HCT116 (cell line): ENCODE data around the gene PURB. TPM values are rescaled to one million over a fixed set of nuclear protein-coding genes. Genes with fewer than 3 reads are reported as not detected.

ENCODE experiments used
- ATAC-seq: fragments of 200-7000 bp; cut with Tn5 transposase; 2 replicates; pipeline ENCODE4 v1.9.1; 2020; ENCODE audit warnings: mild to moderate bottlenecking, moderate library complexity
- BruUV-seq: library from RNA; stranded (reverse); fragments of 400-500 nt; replicated peaks from 2 replicates; lab custom pipeline; 2021; lab: Mats Ljungman, UMichigan
- CTCF ChIA-PET: fragments of 300-600 bp; sonication (Branson Sonifier 250); formaldehyde crosslinking; loops from one replicate; lab custom pipeline; 2021; ENCODE audit warnings: antibody characterized with exemption; lab: Charles Lee
- POLR2A ChIA-PET: fragments of 300-600, 350-600 bp; sonication (Branson Sonifier 250); formaldehyde crosslinking; loops from one replicate; lab custom pipeline; 2021; ENCODE audit warnings: antibody characterized with exemption; lab: Charles Lee
- RAD21 ChIA-PET, 2 experiments: fragments of 300-600 bp; sonication (Branson Sonifier 250); formaldehyde crosslinking; loops; one replicate each; lab custom pipeline; 2023; ENCODE audit warnings: low total read pairs in 2 of 2; ENCODE audit not compliant: uncharacterized antibody in 2 of 2, unreplicated experiment in 2 of 2, low non-redundant PET in 1 of 2; lab: Charles Lee
- DNase-seq: peaks from one replicate; pipeline ENCODE4 v3.0.0-alpha.2; 2010; ENCODE audit warnings: low read depth, low spot score
- H2AFZ ChIP-seq: fragments of 200-600 bp; shearing (Covaris generic), sonication (generic); 2 replicates; pipeline ENCODE4 v1.6.1; 2017; ENCODE audit warnings: low read depth, mixed run types, mixed read lengths, antibody characterized with exemption, low read length; ENCODE audit not compliant: poor library complexity, severe bottlenecking
- H3K27ac ChIP-seq: 2 replicates; pipeline ENCODE4 v1.5.1; 2012; ENCODE audit warnings: low read depth, low read length
- H3K27me3 ChIP-seq: fragments of 200-600 bp; sonication (generic); 2 replicates; pipeline ENCODE4 v1.6.1; 2016; ENCODE audit warnings: mixed run types, low read length, mixed read lengths; ENCODE audit not compliant: insufficient read depth
- H3K36me3 ChIP-seq, 2 experiments: fragments of 200-500 bp in 1 of 2; fragments of 200-600 bp in 1 of 2; sonication (Bioruptor generic) in 1 of 2; sonication (generic) in 1 of 2; 2 replicates each; pipeline versions ENCODE4 v1.5.1 to v1.6.1; 2014 to 2016; ENCODE audit warnings: low read length in 2 of 2, inconsistent platforms in 1 of 2, mixed read lengths in 1 of 2, mixed run types in 1 of 2; ENCODE audit not compliant: insufficient read depth in 2 of 2, control insufficient read depth in 1 of 2
- H3K4me1 ChIP-seq, 2 experiments: fragments of 200-600 bp in 1 of 2; sonication (generic) in 1 of 2; 2 replicates each; pipeline versions ENCODE4 v1.5.1 to v1.6.1; 2012 to 2017; ENCODE audit warnings: low read length in 2 of 2, inconsistent platforms in 1 of 2, mild to moderate bottlenecking in 1 of 2, mixed read lengths in 1 of 2, mixed run types in 1 of 2, moderate library complexity in 1 of 2; ENCODE audit not compliant: insufficient read depth in 2 of 2, control insufficient read depth in 1 of 2
- H3K4me2 ChIP-seq: fragments of 200-600 bp; sonication (generic); 2 replicates; pipeline ENCODE4 v1.6.1; 2017; ENCODE audit warnings: mixed run types, low read length, mixed read lengths
- H3K4me3 ChIP-seq, 2 experiments: fragments of 200-600 bp in 1 of 2; sonication (generic) in 1 of 2; replicated peaks in 1 of 2; 2 replicates each; pipeline ENCODE4 v1.5.1; 2011 to 2016; ENCODE audit warnings: low read length in 2 of 2, control low read depth in 1 of 2, low read depth in 1 of 2, mild to moderate bottlenecking in 1 of 2, mixed read lengths in 1 of 2, mixed run types in 1 of 2
- H3K79me2 ChIP-seq: fragments of 200-600 bp; sonication (generic); 2 replicates; pipeline ENCODE4 v1.6.1; 2017; ENCODE audit warnings: mild to moderate bottlenecking, mixed run types, low read length, moderate library complexity, mixed read lengths; ENCODE audit not compliant: insufficient read depth
- H3K9ac ChIP-seq: fragments of 200-600 bp; sonication (generic); 2 replicates; pipeline ENCODE4 v1.6.1; 2016; ENCODE audit warnings: low read length, mixed read lengths
- H3K9me2 ChIP-seq: fragments of 200-600 bp; sonication (generic), shearing (Covaris generic); 2 replicates; pipeline ENCODE4 v1.6.1; 2017; ENCODE audit warnings: mixed run types, mild to moderate bottlenecking, moderate library complexity; ENCODE audit not compliant: insufficient read depth
- H3K9me3 ChIP-seq, 2 experiments: fragments of 200-500 bp in 1 of 2; fragments of 200-600 bp in 1 of 2; sonication (Bioruptor generic) in 1 of 2; sonication (generic) in 1 of 2; 2 replicates each; pipeline ENCODE4 v1.6.1; 2014 to 2017; ENCODE audit warnings: low read length in 2 of 2, mixed read lengths in 2 of 2, inconsistent platforms in 1 of 2, low read depth in 1 of 2, mild to moderate bottlenecking in 1 of 2, mixed run types in 1 of 2, moderate library complexity in 1 of 2; ENCODE audit not compliant: control insufficient read depth in 1 of 2, insufficient read depth in 1 of 2
- H4K20me1 ChIP-seq: fragments of 200-600 bp; sonication (generic), shearing (Covaris generic); 2 replicates; pipeline ENCODE4 v1.6.1; 2017; ENCODE audit warnings: mixed run types, mild to moderate bottlenecking, moderate library complexity; ENCODE audit not compliant: insufficient read depth
- CEBPB ChIP-seq: IDR thresholded peaks from 2 replicates; pipeline ENCODE4 v1.6.1; 2012; ENCODE audit warnings: low read depth
- CTCF ChIP-seq, 3 experiments: fragments of 200-600 bp in 1 of 3; sonication (generic) in 1 of 3; IDR thresholded peaks in 2 of 3; conservative IDR thresholded peaks in 1 of 3; 2 replicates each; pipeline ENCODE4 v1.5.1; 2012 to 2017; ENCODE audit warnings: low read depth in 2 of 3, low read length in 2 of 3, antibody characterized with exemption in 1 of 3, borderline replicate concordance in 1 of 3, control low read depth in 1 of 3, mild to moderate bottlenecking in 1 of 3, mixed read lengths in 1 of 3, mixed run types in 1 of 3, moderate library complexity in 1 of 3; ENCODE audit not compliant: insufficient read depth in 1 of 3
- EGR1 ChIP-seq: IDR thresholded peaks from 2 replicates; pipeline ENCODE4 v1.6.1; 2012; ENCODE audit warnings: low read depth
- EZH2 ChIP-seq: fragments of 200-600 bp; sonication (generic); IDR thresholded peaks from 2 replicates; pipeline ENCODE4 v1.6.1; 2017; ENCODE audit warnings: antibody characterized with exemption, mixed run types
- EZH2phosphoT487 ChIP-seq: fragments of 200-600 bp; IDR thresholded peaks from 2 replicates; pipeline ENCODE4 v1.6.1; 2018; ENCODE audit warnings: antibody characterized with exemption, borderline replicate concordance
- JUND ChIP-seq: IDR thresholded peaks from 2 replicates; pipeline ENCODE4 v1.6.1; 2012
- POLR2A ChIP-seq: IDR thresholded peaks from 2 replicates; pipeline ENCODE4 v1.7.0; 2011; ENCODE audit warnings: borderline replicate concordance; ENCODE audit not compliant: insufficient read depth, insufficient read length; ENCODE audit errors: extremely low read depth
- POLR2AphosphoS5 ChIP-seq: IDR thresholded peaks from 2 replicates; pipeline ENCODE4 v1.6.1; 2011; ENCODE audit warnings: mild to moderate bottlenecking, low read depth, low read length, moderate library complexity
- RAD21 ChIP-seq: IDR thresholded peaks from 2 replicates; pipeline ENCODE4 v1.6.1; 2012; ENCODE audit warnings: low read depth, mild to moderate bottlenecking
- REST ChIP-seq: IDR thresholded peaks from 2 replicates; pipeline ENCODE4 v1.6.1; 2012; ENCODE audit warnings: low read depth
- SIN3A ChIP-seq: IDR thresholded peaks from 2 replicates; pipeline ENCODE4 v1.6.1; 2012; ENCODE audit warnings: low read depth
- SP1 ChIP-seq: IDR thresholded peaks from 2 replicates; pipeline ENCODE4 v1.6.1; 2012; ENCODE audit warnings: low read depth
- SRF ChIP-seq: IDR thresholded peaks from 2 replicates; pipeline ENCODE4 v1.6.1; 2012; ENCODE audit warnings: low read depth
- TCF7L2 ChIP-seq: IDR thresholded peaks from 2 replicates; pipeline ENCODE4 v1.7.0; 2011; ENCODE audit warnings: borderline replicate concordance, inconsistent platforms; ENCODE audit not compliant: insufficient read depth, insufficient read length; ENCODE audit errors: extremely low read depth
- ZNF274 ChIP-seq: fragments of 200-500 bp; sonication (Bioruptor generic); IDR thresholded peaks from 2 replicates; pipeline ENCODE4 v1.6.1; 2014; ENCODE audit warnings: mild to moderate bottlenecking, low read depth, low read length, inconsistent platforms
- intact Hi-C: fragments of 100-400 bp; cut with micrococcal nuclease; formaldehyde crosslinking; loops from 2 replicates; pipeline ENCODE4 v1.10.0; 2022
- total RNA-seq: library from RNA; stranded (reverse); gene quantifications from one replicate; pipeline ENCODE4 v1.2.1, GENCODE V29; 2021; ENCODE audit not compliant: unreplicated experiment
- TF ChIP-seq, protein P1 (sequence below): IDR thresholded peaks from 2 replicates; pipeline ENCODE4 v1.6.1; 2012
- TF ChIP-seq, protein P2 (sequence below): IDR thresholded peaks from 2 replicates; pipeline ENCODE4 v1.6.1; 2011; ENCODE audit warnings: mild to moderate bottlenecking, low read length, moderate library complexity; ENCODE audit not compliant: insufficient replicate concordance; ENCODE audit errors: extremely low read depth

Gene PURB
- total RNA-seq, 1 experiment from 2014 or later, result 13.2 TPM

GRCh38 chr7:44881610-44882009 lies 3.7 kb downstream of the PURB start (continued):
- TF ChIP-seq CTCF (IDR thresholded peaks at IDR 0.05 in 2 of 3, conservative IDR thresholded peaks at IDR 0.05 in 1 of 3; ENCODE audit: borderline replicate concordance in 1 of 3, insufficient read depth in 1 of 3, low read depth in 2 of 3, low read length in 2 of 3), result no peak
- TF ChIP-seq JUND, result no peak
- TF ChIP-seq, protein P1, sequence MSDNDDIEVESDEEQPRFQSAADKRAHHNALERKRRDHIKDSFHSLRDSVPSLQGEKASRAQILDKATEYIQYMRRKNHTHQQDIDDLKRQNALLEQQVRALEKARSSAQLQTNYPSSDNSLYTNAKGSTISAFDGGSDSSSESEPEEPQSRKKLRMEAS, result no peak
- TF ChIP-seq REST, result no peak
- TF ChIP-seq, all 23 proteins: peak for 0

DNA sequence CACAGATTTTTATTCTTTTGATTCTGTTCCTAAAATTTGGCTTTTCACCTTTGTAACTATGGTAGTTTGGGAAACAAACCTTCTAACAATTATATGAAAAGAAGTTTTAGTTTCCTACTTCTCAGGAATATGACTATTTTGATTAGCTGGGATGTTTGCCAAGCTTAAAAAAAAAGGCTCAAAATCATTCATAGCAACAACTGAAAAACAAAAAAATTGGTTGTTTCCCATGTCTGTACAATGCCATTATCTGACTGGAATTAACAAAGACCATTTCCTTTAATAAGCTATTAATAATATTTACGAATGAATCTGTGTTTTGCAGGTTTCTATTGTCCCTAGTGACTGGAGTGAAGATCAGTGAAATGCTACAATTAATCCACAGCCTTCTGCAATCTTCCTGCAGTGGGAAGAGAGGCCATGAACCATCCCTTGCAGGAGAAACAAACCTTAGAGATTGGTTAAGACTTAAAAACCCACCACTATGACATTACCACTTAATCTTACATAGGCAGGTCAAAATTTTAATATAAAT lies 4.2 kb downstream of the PURB start:
- H3K36me3 ChIP-seq, result peaks cover 0 to 19% of the 10 kb centered on the region in 2 experiments; a peak in 2 of 4 replicates
- ChIA-PET POLR2A (interaction anchor here (1.3 to 1.6 kb wide), 3 partner anchors 8 to 307 kb away, joined by 3 to 4 read pairs (median 3); partner anchors contain the start of genes DDX56 and H2AZ2), CTCF (interaction anchor here (0.8 to 1.2 kb wide), 2 partner anchors 23 to 34 kb away, joined by 3 read pairs; no protein-coding TSS in a partner anchor), RAD21 (no interaction called here)
- ATAC-seq (no peak), DNase-seq (no peak)
- no peak overlapping the region for H3K9ac ChIP-seq
- no peak overlapping the region for H3K4me2 ChIP-seq
- no peak overlapping the region for H3K4me3 ChIP-seq
- intact Hi-C loops, result no loop called here
- H3K4me1 ChIP-seq, result peaks cover 4 to 19% of the 10 kb centered on the region in 2 experiments; a peak in 3 of 4 replicates
- BruUV-seq, result no TSS peak
- peaks cover 0 to 11% of the 10 kb centered on the region in 2 experiments; a peak in 1 of 4 replicates for H3K9me3 ChIP-seq
- no peaks in the 10 kb centered on the region for H3K27me3 ChIP-seq
- peaks cover 5% of the 10 kb centered on the region for H4K20me1 ChIP-seq
- H3K79me2 ChIP-seq, result peaks cover 44% of the 10 kb centered on the region
- H2AFZ ChIP-seq, result no peak overlapping the region
- H3K9me2 ChIP-seq, result no peaks in the 10 kb centered on the region
- H3K27ac ChIP-seq, result no peak overlapping the region
- TF ChIP-seq EZH2phosphoT487, result no peak
- no peak for TF ChIP-seq SRF
- TF ChIP-seq, protein P2, sequence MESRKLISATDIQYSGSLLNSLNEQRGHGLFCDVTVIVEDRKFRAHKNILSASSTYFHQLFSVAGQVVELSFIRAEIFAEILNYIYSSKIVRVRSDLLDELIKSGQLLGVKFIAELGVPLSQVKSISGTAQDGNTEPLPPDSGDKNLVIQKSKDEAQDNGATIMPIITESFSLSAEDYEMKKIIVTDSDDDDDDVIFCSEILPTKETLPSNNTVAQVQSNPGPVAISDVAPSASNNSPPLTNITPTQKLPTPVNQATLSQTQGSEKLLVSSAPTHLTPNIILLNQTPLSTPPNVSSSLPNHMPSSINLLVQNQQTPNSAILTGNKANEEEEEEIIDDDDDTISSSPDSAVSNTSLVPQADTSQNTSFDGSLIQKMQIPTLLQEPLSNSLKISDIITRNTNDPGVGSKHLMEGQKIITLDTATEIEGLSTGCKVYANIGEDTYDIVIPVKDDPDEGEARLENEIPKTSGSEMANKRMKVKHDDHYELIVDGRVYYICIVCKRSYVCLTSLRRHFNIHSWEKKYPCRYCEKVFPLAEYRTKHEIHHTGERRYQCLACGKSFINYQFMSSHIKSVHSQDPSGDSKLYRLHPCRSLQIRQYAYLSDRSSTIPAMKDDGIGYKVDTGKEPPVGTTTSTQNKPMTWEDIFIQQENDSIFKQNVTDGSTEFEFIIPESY, result no peak
- no peak for TF ChIP-seq EZH2
- no peak for TF ChIP-seq SIN3A
- no peak for TF ChIP-seq RAD21
- TF ChIP-seq EGR1, result no peak
- TF ChIP-seq POLR2A, result no peak
- TF ChIP-seq, protein P1, result no peak
- TF ChIP-seq POLR2AphosphoS5, result no peak
- no peak for TF ChIP-seq SP1
- TF ChIP-seq ZNF274, result no peak
- TF ChIP-seq JUND, result no peak
- no peak for TF ChIP-seq CEBPB
- no peak for TF ChIP-seq TCF7L2
